AG04450 (cell line): ENCODE data around the gene SPATA33. TPM values are rescaled to one million over a fixed set of nuclear protein-coding genes. Genes with fewer than 3 reads are reported as not detected.

Experiments
- CTCF ChIA-PET: fragments of 300-600, 350-600 bp; formaldehyde crosslinking; extraction: SDS; loops from one replicate; lab custom pipeline; 2022; ENCODE audit warnings: antibody characterized with exemption, inconsistent platforms; lab: Charles Lee
- POLR2A ChIA-PET: fragments of 350-600 bp; formaldehyde crosslinking; extraction: SDS; loops from one replicate; lab custom pipeline; 2021; ENCODE audit warnings: antibody characterized with exemption, inconsistent platforms; lab: Yijun Ruan, JAX
- DNase-seq: peaks from one replicate; pipeline ENCODE4 v3.0.0-alpha.2; 2011; ENCODE audit warnings: low read depth, low spot score
- H3K27ac ChIP-seq: one replicate; pipeline ENCODE4 v1.5.1; 2012; ENCODE audit warnings: low read depth, low read length, control low read depth
- H3K27me3 ChIP-seq: one replicate; pipeline ENCODE4 v1.6.0; 2012; ENCODE audit warnings: low read length; ENCODE audit not compliant: control insufficient read depth, insufficient read depth
- H3K4me3 ChIP-seq: 2 replicates; pipeline ENCODE4 v1.5.1; 2011; ENCODE audit warnings: mild to moderate bottlenecking, low read depth, low read length, control low read depth
- H3K9me3 ChIP-seq: 2 replicates; pipeline ENCODE4 v1.5.1; 2012; ENCODE audit warnings: low read length; ENCODE audit not compliant: control insufficient read depth, insufficient read depth
- polyA plus RNA-seq: library from polyadenylated mRNA; depleted of rRNA; stranded (reverse); fragments of >200 nt; gene quantifications from 2 replicates; pipeline ENCODE4 v1.2.3, GENCODE V29; 2011; rRNA removed
- TF ChIP-seq, protein P1 (sequence below): IDR thresholded peaks from 2 replicates; pipeline ENCODE4 v1.5.1; 2011; ENCODE audit warnings: low read depth, low read length, control low read depth, inconsistent platforms

Gene SPATA33
- polyA plus RNA-seq, 1 experiment: 2.4 TPM

- ChIA-PET CTCF (interaction anchor here (0.6 to 1.1 kb wide), 2 partner anchors 10 to 17 kb away, joined by 4 to 6 read pairs; no protein-coding TSS in a partner anchor), POLR2A (interaction anchor here (1.2 kb wide), 1 partner anchor 10 kb away, joined by 4 read pairs; no protein-coding TSS in a partner anchor)
- H3K27ac ChIP-seq: no peak overlapping the region
- no peaks in the 10 kb centered on the region for H3K27me3 ChIP-seq
- DNase-seq: no peak
- TF ChIP-seq, protein P1, sequence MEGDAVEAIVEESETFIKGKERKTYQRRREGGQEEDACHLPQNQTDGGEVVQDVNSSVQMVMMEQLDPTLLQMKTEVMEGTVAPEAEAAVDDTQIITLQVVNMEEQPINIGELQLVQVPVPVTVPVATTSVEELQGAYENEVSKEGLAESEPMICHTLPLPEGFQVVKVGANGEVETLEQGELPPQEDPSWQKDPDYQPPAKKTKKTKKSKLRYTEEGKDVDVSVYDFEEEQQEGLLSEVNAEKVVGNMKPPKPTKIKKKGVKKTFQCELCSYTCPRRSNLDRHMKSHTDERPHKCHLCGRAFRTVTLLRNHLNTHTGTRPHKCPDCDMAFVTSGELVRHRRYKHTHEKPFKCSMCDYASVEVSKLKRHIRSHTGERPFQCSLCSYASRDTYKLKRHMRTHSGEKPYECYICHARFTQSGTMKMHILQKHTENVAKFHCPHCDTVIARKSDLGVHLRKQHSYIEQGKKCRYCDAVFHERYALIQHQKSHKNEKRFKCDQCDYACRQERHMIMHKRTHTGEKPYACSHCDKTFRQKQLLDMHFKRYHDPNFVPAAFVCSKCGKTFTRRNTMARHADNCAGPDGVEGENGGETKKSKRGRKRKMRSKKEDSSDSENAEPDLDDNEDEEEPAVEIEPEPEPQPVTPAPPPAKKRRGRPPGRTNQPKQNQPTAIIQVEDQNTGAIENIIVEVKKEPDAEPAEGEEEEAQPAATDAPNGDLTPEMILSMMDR: no peak
- H3K9me3 ChIP-seq: peaks cover 5% of the 10 kb centered on the region
- no peak overlapping the region for H3K4me3 ChIP-seq
Observed at GRCh38 chr16:89716493-89716892, 58.9 kb downstream of the SPATA33 start.

GRCh38 chr16:89716916-89717687 lies 59.5 kb downstream of the SPATA33 start:
- DNase-seq: no peak
- H3K27me3 ChIP-seq: no peaks in the 10 kb centered on the region
- H3K9me3 ChIP-seq: peaks cover 5% of the 10 kb centered on the region
- no peak overlapping the region for H3K27ac ChIP-seq
- TF ChIP-seq, protein P1: no peak
- no peak overlapping the region for H3K4me3 ChIP-seq
- POLR2A ChIA-PET: interaction anchor here (0.7 to 1.2 kb wide), 2 partner anchors 11 kb away, joined by 3 to 4 read pairs; no protein-coding TSS in a partner anchor
- CTCF ChIA-PET: interaction anchor here (1.1 kb wide), 1 partner anchor 11 kb away, joined by 6 read pairs; no protein-coding TSS in a partner anchor

GRCh38 chr16:89717688-89718505 lies 60.3 kb downstream of the SPATA33 start:
- POLR2A ChIA-PET: interaction anchor here (0.7 kb wide), 1 partner anchor 12 kb away, joined by 3 read pairs; no protein-coding TSS in a partner anchor
- CTCF ChIA-PET: no interaction called here
- Histone ChIP-seq H3K27me3 (no peaks in the 10 kb centered on the region), H3K4me3 (no peak overlapping the region), H3K9me3 (peaks cover 5% of the 10 kb centered on the region), H3K27ac (peak overlapping the region; percentile 82)
- TF ChIP-seq, protein P1: no peak
- DNase-seq: no peak

Other genes with a start within 250 kb of the SPATA33 start
- gene ANKRD11, start 167.3 kb upstream of the SPATA33 start, polyA plus RNA-seq: 48.1 and 60.3 TPM in 2 replicates
- 50.1 and 53.4 TPM in 2 replicates for gene SPG7, start 149.4 kb upstream of the SPATA33 start, polyA plus RNA-seq
- gene RPL13, start 97.2 kb upstream of the SPATA33 start, polyA plus RNA-seq: 2,214 and 3,106 TPM in 2 replicates
- 7.5 and 10.6 TPM in 2 replicates for gene CPNE7, start 82.1 kb upstream of the SPATA33 start, polyA plus RNA-seq
- gene DPEP1, start 44.2 kb upstream of the SPATA33 start, polyA plus RNA-seq: not detected in 2 replicates
- gene CHMP1A, start 128 bp upstream of the SPATA33 start, polyA plus RNA-seq: 53.5 and 66.8 TPM in 2 replicates
- gene CDK10, start 28.9 kb downstream of the SPATA33 start, polyA plus RNA-seq: 31.6 and 35.0 TPM in 2 replicates
- 2.6 and 4.0 TPM in 2 replicates for gene SPATA2L, start 43.9 kb downstream of the SPATA33 start, polyA plus RNA-seq
- gene VPS9D1, start 63.1 kb downstream of the SPATA33 start, polyA plus RNA-seq: 8.6 and 12.0 TPM in 2 replicates
- 5.0 and 7.7 TPM in 2 replicates for gene ZNF276, start 63.7 kb downstream of the SPATA33 start, polyA plus RNA-seq
- gene FANCA, start 158.8 kb downstream of the SPATA33 start, polyA plus RNA-seq: 6.9 and 7.3 TPM in 2 replicates
- 1.5 and 2.5 TPM in 2 replicates for gene SPIRE2, start 170.6 kb downstream of the SPATA33 start, polyA plus RNA-seq
- gene TCF25, start 215.8 kb downstream of the SPATA33 start, polyA plus RNA-seq: 132 and 156 TPM in 2 replicates